GM12865 (cell line): Measurements from ENCODE around the gene STX18.
A peak's percentile ranks its signal among the peaks of the same experiment; 100 is the strongest.

ENCODE experiments used
- DNase-seq: peaks from one replicate; pipeline ENCODE4 v3.0.0; 2010; ENCODE audit warnings: low read depth
- H3K4me3 ChIP-seq: 2 replicates; pipeline ENCODE4 v1.5.1; 2011; ENCODE audit warnings: mild to moderate bottlenecking, low read depth, low read length, control low read depth
- TF ChIP-seq, protein P1 (sequence below): IDR thresholded peaks from 2 replicates; pipeline ENCODE4 v1.5.1; 2011; ENCODE audit warnings: low read length, control low read depth, low read depth, inconsistent platforms; ENCODE audit not compliant: insufficient read depth; ENCODE audit errors: missing control alignments

Gene STX18

DNA sequence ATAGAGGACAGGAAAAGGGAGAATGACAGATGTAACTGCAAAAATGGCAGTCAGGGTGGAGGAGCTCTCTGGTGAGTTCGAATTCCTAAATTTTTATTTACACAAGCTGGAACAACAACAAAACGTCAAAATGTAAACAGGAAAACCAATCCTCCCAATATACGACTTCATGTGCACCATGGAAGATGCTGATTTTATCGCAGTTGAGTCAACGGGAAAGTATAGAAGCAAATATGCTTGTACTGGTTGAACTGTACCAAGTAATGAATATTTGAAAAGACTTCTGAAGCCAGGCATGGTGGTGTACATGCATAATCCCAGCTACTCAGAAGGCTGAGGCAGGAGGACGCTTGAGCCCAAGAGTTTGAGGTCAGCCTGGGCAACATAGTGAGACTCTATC is 15.4 kb downstream of the STX18 start:
- TF ChIP-seq, protein P1, sequence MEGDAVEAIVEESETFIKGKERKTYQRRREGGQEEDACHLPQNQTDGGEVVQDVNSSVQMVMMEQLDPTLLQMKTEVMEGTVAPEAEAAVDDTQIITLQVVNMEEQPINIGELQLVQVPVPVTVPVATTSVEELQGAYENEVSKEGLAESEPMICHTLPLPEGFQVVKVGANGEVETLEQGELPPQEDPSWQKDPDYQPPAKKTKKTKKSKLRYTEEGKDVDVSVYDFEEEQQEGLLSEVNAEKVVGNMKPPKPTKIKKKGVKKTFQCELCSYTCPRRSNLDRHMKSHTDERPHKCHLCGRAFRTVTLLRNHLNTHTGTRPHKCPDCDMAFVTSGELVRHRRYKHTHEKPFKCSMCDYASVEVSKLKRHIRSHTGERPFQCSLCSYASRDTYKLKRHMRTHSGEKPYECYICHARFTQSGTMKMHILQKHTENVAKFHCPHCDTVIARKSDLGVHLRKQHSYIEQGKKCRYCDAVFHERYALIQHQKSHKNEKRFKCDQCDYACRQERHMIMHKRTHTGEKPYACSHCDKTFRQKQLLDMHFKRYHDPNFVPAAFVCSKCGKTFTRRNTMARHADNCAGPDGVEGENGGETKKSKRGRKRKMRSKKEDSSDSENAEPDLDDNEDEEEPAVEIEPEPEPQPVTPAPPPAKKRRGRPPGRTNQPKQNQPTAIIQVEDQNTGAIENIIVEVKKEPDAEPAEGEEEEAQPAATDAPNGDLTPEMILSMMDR: no peak
- no peak overlapping the region for H3K4me3 ChIP-seq
- DNase-seq: no peak

DNA sequence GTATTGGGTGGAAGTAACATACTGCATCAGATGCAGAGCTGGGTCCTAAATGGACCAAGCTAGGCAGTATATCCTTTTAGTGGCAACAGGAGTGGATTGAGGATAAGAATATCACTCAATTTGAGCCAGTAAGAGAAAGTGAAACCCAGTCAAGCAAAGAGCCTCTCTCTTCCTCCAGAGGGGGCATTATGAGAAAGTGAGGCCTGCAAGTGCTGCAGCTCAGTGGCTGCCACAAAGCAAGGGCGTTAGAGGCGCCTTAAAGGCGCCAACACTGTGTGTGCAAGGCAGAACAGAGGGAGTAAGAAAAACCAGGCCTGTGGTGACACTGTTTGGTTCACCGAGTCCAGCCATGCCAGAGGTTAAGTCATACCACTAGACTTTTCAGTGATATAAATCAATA is 17.5 kb downstream of the STX18 start:
- TF ChIP-seq, protein P1: peak; percentile 43
- DNase-seq: peak; percentile 92
- H3K4me3 ChIP-seq: peak overlapping the region; percentile 25

DNA sequence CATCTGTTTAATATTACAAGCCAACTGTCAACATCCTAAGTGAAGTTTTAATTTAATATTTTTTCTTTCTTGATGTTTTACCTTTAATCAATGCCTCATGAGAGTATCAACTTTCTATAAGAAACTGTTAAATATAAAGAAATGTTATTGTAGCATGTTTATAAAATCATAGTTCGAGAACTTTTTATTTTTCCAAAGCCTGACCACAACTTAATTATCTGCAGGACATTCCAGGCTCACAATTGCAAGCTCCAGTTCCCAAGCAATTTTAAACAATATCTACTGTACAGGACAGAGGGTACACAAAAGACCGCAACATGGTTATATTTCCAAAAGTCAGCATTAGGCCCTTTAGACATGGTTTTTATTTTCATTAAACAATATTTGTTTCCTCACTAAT is 20.1 kb downstream of the STX18 start:
- TF ChIP-seq, protein P1: no peak
- DNase-seq: no peak
- H3K4me3 ChIP-seq: no peak overlapping the region

DNA sequence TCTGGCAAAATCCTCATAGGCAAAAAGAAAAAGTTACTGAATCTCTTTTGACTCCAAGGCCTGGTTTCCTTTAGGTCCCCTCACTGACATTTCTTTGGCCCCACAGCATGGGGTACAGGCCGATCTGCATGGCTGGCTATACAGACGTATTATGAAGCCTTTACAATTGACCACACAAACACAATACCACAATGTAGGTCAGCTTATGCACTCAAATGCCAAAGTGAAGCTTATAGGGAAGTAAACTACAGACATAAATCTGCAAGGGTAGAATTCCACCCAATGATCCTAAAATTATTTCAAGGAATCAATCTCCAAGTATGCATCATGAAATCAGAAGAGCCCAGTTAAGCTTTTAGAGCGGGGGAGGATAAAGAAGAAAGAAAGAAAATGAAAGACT is 20.7 kb downstream of the STX18 start:
- TF ChIP-seq, protein P1: no peak
- peak; percentile 43 for DNase-seq
- no peak overlapping the region for H3K4me3 ChIP-seq

DNA sequence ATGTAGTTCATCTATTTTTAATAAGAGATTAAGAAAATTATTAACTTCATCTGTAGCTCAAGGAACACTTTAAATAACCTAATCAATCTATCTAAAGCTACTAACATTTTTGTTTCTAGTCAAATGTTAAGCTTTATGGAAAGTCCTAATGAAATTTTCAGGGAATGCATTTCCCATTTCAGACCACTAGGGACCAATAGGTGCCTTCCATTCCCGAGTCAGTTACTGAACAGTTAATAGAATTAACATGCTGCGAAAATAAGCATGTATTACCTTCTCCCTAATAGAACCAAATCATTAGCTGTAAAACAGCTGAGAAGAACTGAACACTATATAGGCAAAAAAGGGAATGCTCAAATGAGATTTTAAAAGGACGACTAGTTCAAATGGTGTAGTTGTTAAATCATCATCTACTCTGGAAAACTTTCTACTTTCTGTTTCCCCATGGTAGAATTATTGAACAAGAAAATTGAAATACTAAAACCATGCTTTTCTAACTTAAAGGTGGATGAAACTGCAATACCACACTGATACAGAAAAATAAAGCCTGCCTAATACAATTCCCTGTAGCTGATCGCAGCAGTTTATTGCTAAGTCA is 22.5 kb downstream of the STX18 start:
- TF ChIP-seq, protein P1: peak; percentile 22
- H3K4me3 ChIP-seq: no peak overlapping the region
- DNase-seq: no peak

DNA sequence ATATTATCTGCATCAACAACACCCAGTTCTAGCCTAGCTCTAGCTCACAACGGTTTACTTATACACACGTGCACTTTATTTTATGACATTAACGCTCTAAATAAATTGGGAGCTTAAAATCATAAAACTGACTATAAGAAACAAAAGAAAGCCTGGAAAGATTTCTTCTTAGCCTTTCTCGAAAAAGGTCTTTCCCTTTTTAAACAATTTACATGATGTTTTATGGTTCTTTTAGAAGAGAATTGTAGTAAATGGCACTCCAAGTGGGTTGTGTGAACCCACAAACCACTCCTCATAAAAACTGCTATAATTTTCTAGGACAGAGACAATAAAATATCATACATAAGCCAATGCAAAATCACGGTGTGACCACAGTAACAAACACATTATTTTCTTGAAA is 23.1 kb downstream of the STX18 start:
- no peak for DNase-seq
- TF ChIP-seq, protein P1: no peak
- H3K4me3 ChIP-seq: no peak overlapping the region

DNA sequence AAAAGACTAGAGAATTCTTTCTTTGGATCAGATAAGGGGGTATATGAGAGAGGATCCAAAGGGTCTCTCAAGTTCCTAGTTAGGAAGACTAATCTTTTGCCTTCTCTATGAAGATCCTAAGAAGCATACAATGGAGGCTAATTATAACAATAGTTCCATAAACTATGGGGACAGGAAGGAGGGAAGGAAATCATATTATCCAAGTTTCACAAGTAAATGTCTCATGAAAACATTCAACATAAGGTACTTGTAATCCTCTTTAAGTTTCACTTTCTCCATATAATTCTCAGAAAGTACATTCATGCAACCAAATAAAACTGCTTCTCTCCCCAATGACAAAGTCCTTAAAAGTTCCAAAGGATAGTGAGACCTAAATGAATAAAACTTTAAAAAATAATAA is 27.1 kb downstream of the STX18 start:
- H3K4me3 ChIP-seq: no peak overlapping the region
- no peak for DNase-seq
- TF ChIP-seq, protein P1: no peak
